ENCODE results near the gene MYO1B.

- TF ChIP-seq CTCF (conservative IDR thresholded peaks at IDR 0.05; ENCODE audit: low read length) (no peak), EZH2phosphoT487 (IDR thresholded peaks at IDR 0.05; ENCODE audit: borderline replicate concordance) (no peak)
Observed at GRCh38 chr2:191198271-191198670, 46.9 kb upstream of the MYO1B start.

Measured in Loucy (cell line).